GM20000 (cell line): ENCODE results near the gene LAMC2.

Experiments used
- DNase-seq: peaks from one replicate; pipeline ENCODE4 v3.0.0; 2012; ENCODE audit warnings: low spot score
- CTCF ChIP-seq: IDR thresholded peaks from 2 replicates; pipeline ENCODE4 v1.5.1; 2012; ENCODE audit warnings: mild to moderate bottlenecking, control low read depth; ENCODE audit errors: extremely low read depth, missing control alignments

LAMC2 gene

DNA sequence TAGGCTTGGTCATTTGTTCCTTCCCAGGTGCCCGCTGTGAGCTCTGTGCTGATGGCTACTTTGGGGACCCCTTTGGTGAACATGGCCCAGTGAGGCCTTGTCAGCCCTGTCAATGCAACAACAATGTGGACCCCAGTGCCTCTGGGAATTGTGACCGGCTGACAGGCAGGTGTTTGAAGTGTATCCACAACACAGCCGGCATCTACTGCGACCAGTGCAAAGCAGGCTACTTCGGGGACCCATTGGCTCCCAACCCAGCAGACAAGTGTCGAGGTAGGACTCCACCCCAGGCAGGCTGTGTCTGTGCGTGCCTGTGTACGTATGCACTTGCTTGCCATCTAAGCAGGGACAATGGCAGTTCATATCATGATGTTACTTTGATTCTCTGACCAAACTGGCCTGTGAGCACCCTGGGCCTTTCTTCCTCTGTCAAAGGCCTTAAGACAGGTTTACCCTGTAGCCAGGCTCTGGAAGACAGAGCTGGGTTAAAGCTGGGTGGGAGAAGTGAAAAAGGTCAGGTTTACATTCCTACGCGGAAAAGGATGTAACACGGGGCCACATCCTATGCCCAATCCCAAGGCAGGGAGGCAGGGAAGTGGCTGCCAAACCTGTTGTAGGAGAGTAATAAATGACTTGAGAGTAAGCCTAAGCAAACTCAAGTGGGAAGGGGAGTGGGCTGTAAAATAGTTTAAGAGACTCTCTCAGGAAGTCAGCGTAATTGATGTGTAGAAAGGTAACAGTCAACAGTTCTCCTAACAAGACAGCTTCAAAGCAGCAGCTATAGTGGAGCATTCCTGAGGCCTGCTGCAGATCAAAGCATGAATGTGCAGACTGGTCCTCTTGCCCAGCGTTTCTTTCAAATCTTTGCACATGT is 42.5 kb downstream of the LAMC2 start:
- DNase-seq: no peak
- TF ChIP-seq CTCF: no peak

DNA sequence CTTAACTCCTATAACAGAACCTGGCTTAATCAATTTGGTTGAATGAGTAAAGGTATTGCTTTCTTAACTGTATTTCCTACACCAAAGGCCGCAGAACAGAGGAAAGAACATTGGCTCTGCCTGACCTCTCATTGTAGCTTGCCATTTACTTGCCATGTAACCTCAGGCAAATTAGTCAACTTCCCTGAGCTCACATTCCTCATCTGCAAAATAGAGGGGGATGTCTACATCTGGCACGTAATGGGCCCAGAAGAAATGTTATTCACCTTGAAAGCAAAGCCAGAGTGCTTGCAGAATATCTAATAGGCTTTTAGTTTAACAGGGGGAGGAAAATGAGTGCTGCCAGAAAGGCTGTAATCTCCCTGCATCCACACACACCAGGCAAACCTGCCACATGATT is 44.3 kb downstream of the LAMC2 start:
- no peak for DNase-seq
- TF ChIP-seq CTCF: no peak

GRCh38 chr1:183231545-183231944 is 45.5 kb downstream of the LAMC2 start:
- DNase-seq: no peak
- no peak for TF ChIP-seq CTCF

DNA sequence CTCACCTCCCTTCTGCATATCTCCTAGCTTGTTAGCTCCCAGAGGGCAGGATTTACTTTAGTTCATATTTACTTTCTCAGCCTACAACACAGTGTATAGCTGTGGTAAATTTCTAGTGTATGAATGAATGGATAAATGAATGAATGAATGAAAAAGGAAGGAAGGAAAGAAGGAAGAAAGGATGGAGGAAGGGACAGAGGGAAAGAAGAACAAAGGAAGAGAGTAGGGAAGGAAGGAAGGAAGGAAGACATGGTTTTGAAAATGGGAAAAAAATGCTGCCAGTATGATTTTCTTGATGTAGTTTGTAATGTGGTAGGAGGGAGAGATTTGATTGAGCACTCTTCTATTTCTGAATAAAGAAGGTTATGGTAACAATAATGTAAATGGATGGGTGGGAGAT is 47.0 kb downstream of the LAMC2 start:
- DNase-seq: no peak
- TF ChIP-seq CTCF: no peak

- no peak for DNase-seq
- TF ChIP-seq CTCF: no peak
Measured at GRCh38 chr1:183234660-183235476, 48.8 kb downstream of the LAMC2 start.

DNA sequence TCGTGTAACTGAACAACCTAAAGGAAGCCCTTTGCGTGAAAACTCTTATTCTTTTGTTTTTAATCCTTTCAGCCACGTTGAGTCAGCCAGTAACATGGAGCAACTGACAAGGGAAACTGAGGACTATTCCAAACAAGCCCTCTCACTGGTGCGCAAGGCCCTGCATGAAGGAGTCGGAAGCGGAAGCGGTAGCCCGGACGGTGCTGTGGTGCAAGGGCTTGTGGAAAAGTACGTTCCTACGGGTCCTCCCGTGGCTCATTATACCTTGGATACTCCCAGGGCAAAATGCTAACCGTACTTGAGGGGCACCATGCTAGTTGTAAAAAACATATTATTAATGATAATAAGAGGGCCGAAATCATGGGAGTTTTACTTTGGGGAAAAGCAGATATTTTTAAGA is 49.4 kb downstream of the LAMC2 start:
- DNase-seq: no peak
- no peak for TF ChIP-seq CTCF

DNA sequence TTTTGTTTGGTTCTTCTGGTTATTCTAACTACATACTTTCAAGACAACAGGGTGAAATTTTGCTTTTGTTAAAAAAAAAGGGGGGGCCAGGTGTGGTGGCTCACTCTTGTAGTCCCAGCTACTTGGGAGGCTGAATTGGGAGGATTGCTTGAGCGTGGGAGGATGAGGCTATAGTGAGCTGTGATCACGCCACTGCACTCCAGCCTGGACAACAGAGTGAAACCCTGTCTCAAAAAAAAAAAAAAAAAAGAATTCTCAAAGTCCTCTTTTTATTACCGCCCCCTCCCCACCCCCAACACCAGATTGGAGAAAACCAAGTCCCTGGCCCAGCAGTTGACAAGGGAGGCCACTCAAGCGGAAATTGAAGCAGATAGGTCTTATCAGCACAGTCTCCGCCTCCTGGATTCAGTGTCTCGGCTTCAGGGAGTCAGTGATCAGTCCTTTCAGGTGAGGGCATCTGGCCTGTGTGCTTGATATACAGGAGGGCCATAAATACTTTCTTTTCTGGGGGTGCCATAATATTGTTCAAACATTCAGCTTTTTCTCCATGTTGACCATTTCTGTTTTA is 50.2 kb downstream of the LAMC2 start:
- no peak for DNase-seq
- TF ChIP-seq CTCF: no peak
